ENCODE results near the gene BPIFA3. TPM values are rescaled to one million over a fixed set of nuclear protein-coding genes. Genes with fewer than 3 reads are reported as not detected.

BPIFA3 gene
- total and polyA plus RNA-seq, 9 of the 15 experiments (the other 6 are each of a cell fraction or from before 2014, with no cell fraction given): not detected

- TF ChIP-seq TCF15 (CRISPR knock-in tag; IDR thresholded peaks at IDR 0.05) (no peak), ZBTB9 (CRISPR knock-in tag; IDR thresholded peaks at IDR 0.05) (no peak), NCOA6 (IDR thresholded peaks at IDR 0.05) (peak; percentile 46; the same call in 1 of the 2 replicates), SMAD4 (CRISPR knock-in tag; conservative IDR thresholded peaks at IDR 0.05) (0 out of 2 replicates have a peak, but pooled peaks have one; percentile 45), HCFC1 (IDR thresholded peaks at IDR 0.05; ENCODE audit: low read depth, low read length) (no peak), EHMT2 (IDR thresholded peaks at IDR 0.05) (peak; percentile 99), DMBX1 (CRISPR knock-in tag; IDR thresholded peaks at IDR 0.05; ENCODE audit: borderline replicate concordance) (peak; percentile 64; the same call in 1 of the 2 replicates), CBX2 (IDR thresholded peaks at IDR 0.05; ENCODE audit: insufficient read depth, low read length, poor library complexity, severe bottlenecking) (no peak), BCL6 (CRISPR knock-in tag; IDR thresholded peaks at IDR 0.05) (0 out of 2 replicates have a peak, but pooled peaks have one; percentile 31), KDM1A (IDR thresholded peaks at IDR 0.05) (0 out of 4 replicates have a peak, but pooled peaks of 1 of the 2 experiments have one; percentile 11), ZFX (CRISPR knock-in tag; IDR thresholded peaks at IDR 0.05) (no peak), MAZ (CRISPR knock-in tag; conservative IDR thresholded peaks at IDR 0.05 in 1 of 2, IDR thresholded peaks at IDR 0.05 in 1 of 2) (peak; percentile 40 to 88; a peak in 2 of 4 replicates), SETDB1 (IDR thresholded peaks at IDR 0.05; ENCODE audit: low read length) (no peak), KLF1 (tag; IDR thresholded peaks at IDR 0.05) (no peak), ZKSCAN1 (IDR thresholded peaks at IDR 0.05; ENCODE audit: low read depth, low read length) (no peak), ZBTB11 (CRISPR knock-in tag; IDR thresholded peaks at IDR 0.05) (0 out of 6 replicates have a peak, but pooled peaks of 1 of the 3 experiments have one; percentile 34), AFF4 (CRISPR knock-in tag; IDR thresholded peaks at IDR 0.05) (0 out of 2 replicates have a peak, but pooled peaks have one; percentile 34)
Measured at GRCh38 chr20:33209789-33210188, 7.4 kb upstream of the BPIFA3 start (continued).

Measured in K562 (cell line).